GM12878 (cell line): ENCODE results near the gene ENO2. TPM values are rescaled to one million over a fixed set of nuclear protein-coding genes. Genes with fewer than 3 reads are reported as not detected.

Source experiments
- BCL11A ChIP-seq: IDR thresholded peaks from 2 replicates; pipeline ENCODE4 v1.6.1; 2011; ENCODE audit warnings: low read depth, low read length
- CHD2 ChIP-seq: IDR thresholded peaks from 2 replicates; pipeline ENCODE4 v1.6.1; 2011; ENCODE audit warnings: low read depth, low read length, improper control_type of control experiment, borderline replicate concordance
- CREM ChIP-seq: IDR thresholded peaks from 2 replicates; pipeline ENCODE4 v1.6.1; 2014; ENCODE audit warnings: antibody characterized with exemption, low read depth
- EP300 ChIP-seq, 2 experiments: fragments of 150-350 bp in 1 of 2; IDR thresholded peaks; 2 replicates each; pipeline ENCODE4 v1.6.1; 2011 to 2012; ENCODE audit warnings: low read depth in 2 of 2, low read length in 2 of 2, borderline replicate concordance in 1 of 2, improper control_type of control experiment in 1 of 2, inconsistent platforms in 1 of 2; ENCODE audit not compliant: control insufficient read depth in 1 of 2
- MYB ChIP-seq: fragments of 150-350 bp; IDR thresholded peaks from 2 replicates; pipeline ENCODE4 v1.6.1; 2014; ENCODE audit warnings: mild to moderate bottlenecking, low read depth, low read length, borderline replicate concordance
- NBN ChIP-seq: fragments of 450-650 bp; IDR thresholded peaks from 2 replicates; pipeline ENCODE4 v1.6.1; 2016
- POU2F2 ChIP-seq: IDR thresholded peaks from 3 replicates; pipeline ENCODE4 v1.6.1; 2011; ENCODE audit warnings: low read depth, mild to moderate bottlenecking, low read length, borderline replicate concordance
- RAD51 ChIP-seq: fragments of 450-650 bp; IDR thresholded peaks from 2 replicates; pipeline ENCODE4 v1.6.1; 2016; ENCODE audit warnings: moderate library complexity, mild to moderate bottlenecking, inconsistent platforms
- RCOR1 ChIP-seq: conservative IDR thresholded peaks from 2 replicates; pipeline ENCODE4 v1.6.1; 2012; ENCODE audit warnings: low read depth, low read length, improper control_type of control experiment
- SIN3A ChIP-seq: IDR thresholded peaks from 2 replicates; pipeline ENCODE4 v1.6.1; 2012; ENCODE audit warnings: low read depth, low read length, improper control_type of control experiment
- SREBF2 ChIP-seq: IDR thresholded peaks from 2 replicates; pipeline ENCODE4 v1.6.1; 2012; ENCODE audit warnings: mild to moderate bottlenecking, low read length
- STAT3 ChIP-seq: IDR thresholded peaks from 2 replicates; pipeline ENCODE4 v1.6.1; 2011; ENCODE audit warnings: low read depth, low read length, improper control_type of control experiment
- TBL1XR1 ChIP-seq: IDR thresholded peaks from 2 replicates; pipeline ENCODE4 v1.6.1; 2012; ENCODE audit warnings: low read depth, low read length, improper control_type of control experiment
- polyA plus RNA-seq, 11 experiments: library from polyadenylated mRNA; depleted of rRNA in 4 of 11; unstranded in 6 of 11; stranded (reverse) in 5 of 11; fragments of >200 nt; fragmentation: Nextera tagmentation in 4 of 11; fragmentation: Illumina TruSeq in 1 of 11; extraction: Ambion mirVana in 4 of 11; extraction: Trizol in 1 of 11; gene quantifications; 1 replicate in 1 of 11; 2 replicates in 10 of 11; pipeline versions ENCODE4 v1.2.1 to v1.2.3, GENCODE V29; 2011 to 2016; ENCODE audit warnings: inconsistent platforms in 2 of 11, missing spikeins in 2 of 11, low read depth in 1 of 11
- total RNA-seq, 4 experiments: library from RNA; depleted of rRNA in 3 of 4; stranded (reverse); fragments of >200 nt in 3 of 4; fragmentation: Illumina TruSeq in 1 of 4; extraction: Trizol in 1 of 4; gene quantifications; 2 replicates each; pipeline versions ENCODE4 v1.2.1 to v1.2.3, GENCODE V29; 2013 to 2021
- TF ChIP-seq, protein P1 (sequence below): fragments of 450-650 bp; IDR thresholded peaks from 2 replicates; pipeline ENCODE4 v1.6.1; 2018; ENCODE audit warnings: mild to moderate bottlenecking, low read depth, moderate library complexity; ENCODE audit not compliant: partially characterized antibody
- TF ChIP-seq, protein P2 (sequence below): fragments of 150-350 bp; IDR thresholded peaks from 2 replicates; pipeline ENCODE4 v1.6.1; 2016; ENCODE audit warnings: low read depth, low read length
- TF ChIP-seq, protein P3 (sequence below): fragments of 450-650 bp; IDR thresholded peaks from 2 replicates; pipeline ENCODE4 v1.6.1; 2017; ENCODE audit warnings: antibody characterized with exemption, mild to moderate bottlenecking, moderate library complexity
- TF ChIP-seq, protein P4 (sequence below): fragments of 450-650 bp; IDR thresholded peaks from 2 replicates; pipeline ENCODE4 v1.6.1; 2017; ENCODE audit warnings: mild to moderate bottlenecking, low read depth, inconsistent platforms; ENCODE audit not compliant: poor library complexity, severe bottlenecking

ENO2 gene
- total and polyA plus RNA-seq, 10 of the 15 experiments (the other 5 are each of a cell fraction or from before 2014, with no cell fraction given): 24.8 to 196 (median 43.1) TPM

DNA sequence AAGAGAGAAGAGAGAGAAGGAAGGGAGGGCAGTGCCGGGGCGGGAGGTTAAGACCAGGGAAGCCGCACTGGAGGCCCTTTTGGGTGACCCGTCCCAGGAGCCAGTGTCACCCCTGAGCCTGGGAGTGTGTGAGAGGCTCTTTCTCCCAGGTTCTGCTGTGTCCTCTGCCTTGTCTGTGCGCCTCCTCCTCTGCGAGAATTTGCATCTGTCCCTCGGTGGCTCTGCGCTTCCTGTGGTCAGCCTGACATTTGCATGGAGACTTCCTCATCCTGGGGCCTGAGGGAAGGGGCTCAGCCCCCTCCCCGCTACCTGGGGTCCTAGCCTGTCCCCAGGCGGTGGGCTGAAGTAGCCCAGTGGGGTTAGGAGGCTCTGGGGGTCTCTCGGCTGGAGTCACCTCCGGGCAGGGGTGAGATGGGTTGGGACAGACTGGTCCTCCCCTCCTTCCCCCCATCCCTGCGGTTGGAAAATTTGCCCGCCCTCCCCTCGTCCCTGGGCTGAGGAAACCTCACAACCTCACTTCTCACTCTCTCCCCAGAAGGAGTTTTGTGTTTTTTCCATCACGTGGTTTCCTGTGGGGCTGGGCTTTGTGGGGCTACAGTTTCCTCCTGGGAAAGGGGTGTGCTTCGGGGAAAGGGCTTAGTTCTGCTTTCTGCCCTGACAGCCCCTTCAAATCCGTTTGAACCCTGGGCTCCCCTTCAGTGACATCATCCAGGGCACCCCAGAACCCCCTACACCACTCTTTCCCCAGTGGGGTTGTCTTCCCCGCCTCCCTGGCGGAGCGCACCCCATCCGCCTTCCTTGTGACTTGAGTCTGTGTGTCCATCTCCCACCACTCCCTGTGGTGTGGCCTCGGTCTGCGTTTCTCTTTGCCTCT is 39.3 kb downstream of the ENO2 start (continued):
- TF ChIP-seq BCL11A (peak; percentile 45), RAD51 (peak; percentile 97), EP300 (IDR thresholded peaks at IDR 0.05; ENCODE audit: borderline replicate concordance in 1 of 2, control insufficient read depth in 1 of 2, low read depth in 2 of 2, low read length in 2 of 2) (peak; percentile 82 to 91), POU2F2 (peak; percentile 99), SREBF2 (no peak), STAT3 (peak; percentile 34; the same call in 1 of the 2 replicates), SIN3A (0 out of 2 replicates have a peak, but pooled peaks have one; percentile 46), RCOR1 (no peak), MYB (no peak; the same call in 1 of the 2 replicates), CREM (peak; percentile 71), TBL1XR1 (peak; percentile 87), CHD2 (peak; percentile 12; the same call in 1 of the 2 replicates), NBN (peak; percentile 96)
- TF ChIP-seq, protein P1, sequence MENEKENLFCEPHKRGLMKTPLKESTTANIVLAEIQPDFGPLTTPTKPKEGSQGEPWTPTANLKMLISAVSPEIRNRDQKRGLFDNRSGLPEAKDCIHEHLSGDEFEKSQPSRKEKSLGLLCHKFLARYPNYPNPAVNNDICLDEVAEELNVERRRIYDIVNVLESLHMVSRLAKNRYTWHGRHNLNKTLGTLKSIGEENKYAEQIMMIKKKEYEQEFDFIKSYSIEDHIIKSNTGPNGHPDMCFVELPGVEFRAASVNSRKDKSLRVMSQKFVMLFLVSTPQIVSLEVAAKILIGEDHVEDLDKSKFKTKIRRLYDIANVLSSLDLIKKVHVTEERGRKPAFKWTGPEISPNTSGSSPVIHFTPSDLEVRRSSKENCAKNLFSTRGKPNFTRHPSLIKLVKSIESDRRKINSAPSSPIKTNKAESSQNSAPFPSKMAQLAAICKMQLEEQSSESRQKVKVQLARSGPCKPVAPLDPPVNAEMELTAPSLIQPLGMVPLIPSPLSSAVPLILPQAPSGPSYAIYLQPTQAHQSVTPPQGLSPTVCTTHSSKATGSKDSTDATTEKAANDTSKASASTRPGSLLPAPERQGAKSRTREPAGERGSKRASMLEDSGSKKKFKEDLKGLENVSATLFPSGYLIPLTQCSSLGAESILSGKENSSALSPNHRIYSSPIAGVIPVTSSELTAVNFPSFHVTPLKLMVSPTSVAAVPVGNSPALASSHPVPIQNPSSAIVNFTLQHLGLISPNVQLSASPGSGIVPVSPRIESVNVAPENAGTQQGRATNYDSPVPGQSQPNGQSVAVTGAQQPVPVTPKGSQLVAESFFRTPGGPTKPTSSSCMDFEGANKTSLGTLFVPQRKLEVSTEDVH: peak; percentile 53
- TF ChIP-seq, protein P2, sequence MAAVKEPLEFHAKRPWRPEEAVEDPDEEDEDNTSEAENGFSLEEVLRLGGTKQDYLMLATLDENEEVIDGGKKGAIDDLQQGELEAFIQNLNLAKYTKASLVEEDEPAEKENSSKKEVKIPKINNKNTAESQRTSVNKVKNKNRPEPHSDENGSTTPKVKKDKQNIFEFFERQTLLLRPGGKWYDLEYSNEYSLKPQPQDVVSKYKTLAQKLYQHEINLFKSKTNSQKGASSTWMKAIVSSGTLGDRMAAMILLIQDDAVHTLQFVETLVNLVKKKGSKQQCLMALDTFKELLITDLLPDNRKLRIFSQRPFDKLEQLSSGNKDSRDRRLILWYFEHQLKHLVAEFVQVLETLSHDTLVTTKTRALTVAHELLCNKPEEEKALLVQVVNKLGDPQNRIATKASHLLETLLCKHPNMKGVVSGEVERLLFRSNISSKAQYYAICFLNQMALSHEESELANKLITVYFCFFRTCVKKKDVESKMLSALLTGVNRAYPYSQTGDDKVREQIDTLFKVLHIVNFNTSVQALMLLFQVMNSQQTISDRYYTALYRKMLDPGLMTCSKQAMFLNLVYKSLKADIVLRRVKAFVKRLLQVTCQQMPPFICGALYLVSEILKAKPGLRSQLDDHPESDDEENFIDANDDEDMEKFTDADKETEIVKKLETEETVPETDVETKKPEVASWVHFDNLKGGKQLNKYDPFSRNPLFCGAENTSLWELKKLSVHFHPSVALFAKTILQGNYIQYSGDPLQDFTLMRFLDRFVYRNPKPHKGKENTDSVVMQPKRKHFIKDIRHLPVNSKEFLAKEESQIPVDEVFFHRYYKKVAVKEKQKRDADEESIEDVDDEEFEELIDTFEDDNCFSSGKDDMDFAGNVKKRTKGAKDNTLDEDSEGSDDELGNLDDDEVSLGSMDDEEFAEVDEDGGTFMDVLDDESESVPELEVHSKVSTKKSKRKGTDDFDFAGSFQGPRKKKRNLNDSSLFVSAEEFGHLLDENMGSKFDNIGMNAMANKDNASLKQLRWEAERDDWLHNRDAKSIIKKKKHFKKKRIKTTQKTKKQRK: no peak; the same call in 1 of the 2 replicates
- TF ChIP-seq, protein P3, sequence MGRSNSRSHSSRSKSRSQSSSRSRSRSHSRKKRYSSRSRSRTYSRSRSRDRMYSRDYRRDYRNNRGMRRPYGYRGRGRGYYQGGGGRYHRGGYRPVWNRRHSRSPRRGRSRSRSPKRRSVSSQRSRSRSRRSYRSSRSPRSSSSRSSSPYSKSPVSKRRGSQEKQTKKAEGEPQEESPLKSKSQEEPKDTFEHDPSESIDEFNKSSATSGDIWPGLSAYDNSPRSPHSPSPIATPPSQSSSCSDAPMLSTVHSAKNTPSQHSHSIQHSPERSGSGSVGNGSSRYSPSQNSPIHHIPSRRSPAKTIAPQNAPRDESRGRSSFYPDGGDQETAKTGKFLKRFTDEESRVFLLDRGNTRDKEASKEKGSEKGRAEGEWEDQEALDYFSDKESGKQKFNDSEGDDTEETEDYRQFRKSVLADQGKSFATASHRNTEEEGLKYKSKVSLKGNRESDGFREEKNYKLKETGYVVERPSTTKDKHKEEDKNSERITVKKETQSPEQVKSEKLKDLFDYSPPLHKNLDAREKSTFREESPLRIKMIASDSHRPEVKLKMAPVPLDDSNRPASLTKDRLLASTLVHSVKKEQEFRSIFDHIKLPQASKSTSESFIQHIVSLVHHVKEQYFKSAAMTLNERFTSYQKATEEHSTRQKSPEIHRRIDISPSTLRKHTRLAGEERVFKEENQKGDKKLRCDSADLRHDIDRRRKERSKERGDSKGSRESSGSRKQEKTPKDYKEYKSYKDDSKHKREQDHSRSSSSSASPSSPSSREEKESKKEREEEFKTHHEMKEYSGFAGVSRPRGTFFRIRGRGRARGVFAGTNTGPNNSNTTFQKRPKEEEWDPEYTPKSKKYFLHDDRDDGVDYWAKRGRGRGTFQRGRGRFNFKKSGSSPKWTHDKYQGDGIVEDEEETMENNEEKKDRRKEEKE: no peak
- TF ChIP-seq, protein P4, sequence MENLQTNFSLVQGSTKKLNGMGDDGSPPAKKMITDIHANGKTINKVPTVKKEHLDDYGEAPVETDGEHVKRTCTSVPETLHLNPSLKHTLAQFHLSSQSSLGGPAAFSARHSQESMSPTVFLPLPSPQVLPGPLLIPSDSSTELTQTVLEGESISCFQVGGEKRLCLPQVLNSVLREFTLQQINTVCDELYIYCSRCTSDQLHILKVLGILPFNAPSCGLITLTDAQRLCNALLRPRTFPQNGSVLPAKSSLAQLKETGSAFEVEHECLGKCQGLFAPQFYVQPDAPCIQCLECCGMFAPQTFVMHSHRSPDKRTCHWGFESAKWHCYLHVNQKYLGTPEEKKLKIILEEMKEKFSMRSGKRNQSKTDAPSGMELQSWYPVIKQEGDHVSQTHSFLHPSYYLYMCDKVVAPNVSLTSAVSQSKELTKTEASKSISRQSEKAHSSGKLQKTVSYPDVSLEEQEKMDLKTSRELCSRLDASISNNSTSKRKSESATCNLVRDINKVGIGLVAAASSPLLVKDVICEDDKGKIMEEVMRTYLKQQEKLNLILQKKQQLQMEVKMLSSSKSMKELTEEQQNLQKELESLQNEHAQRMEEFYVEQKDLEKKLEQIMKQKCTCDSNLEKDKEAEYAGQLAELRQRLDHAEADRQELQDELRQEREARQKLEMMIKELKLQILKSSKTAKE: peak; percentile 82
